ENCODE results near the gene RAN.
"Not testable (repeated sequence)": the region's sequence is repeated elsewhere in the genome, so short reads cannot be mapped to it uniquely, and the experiment has no call there.

RAN gene

DNA sequence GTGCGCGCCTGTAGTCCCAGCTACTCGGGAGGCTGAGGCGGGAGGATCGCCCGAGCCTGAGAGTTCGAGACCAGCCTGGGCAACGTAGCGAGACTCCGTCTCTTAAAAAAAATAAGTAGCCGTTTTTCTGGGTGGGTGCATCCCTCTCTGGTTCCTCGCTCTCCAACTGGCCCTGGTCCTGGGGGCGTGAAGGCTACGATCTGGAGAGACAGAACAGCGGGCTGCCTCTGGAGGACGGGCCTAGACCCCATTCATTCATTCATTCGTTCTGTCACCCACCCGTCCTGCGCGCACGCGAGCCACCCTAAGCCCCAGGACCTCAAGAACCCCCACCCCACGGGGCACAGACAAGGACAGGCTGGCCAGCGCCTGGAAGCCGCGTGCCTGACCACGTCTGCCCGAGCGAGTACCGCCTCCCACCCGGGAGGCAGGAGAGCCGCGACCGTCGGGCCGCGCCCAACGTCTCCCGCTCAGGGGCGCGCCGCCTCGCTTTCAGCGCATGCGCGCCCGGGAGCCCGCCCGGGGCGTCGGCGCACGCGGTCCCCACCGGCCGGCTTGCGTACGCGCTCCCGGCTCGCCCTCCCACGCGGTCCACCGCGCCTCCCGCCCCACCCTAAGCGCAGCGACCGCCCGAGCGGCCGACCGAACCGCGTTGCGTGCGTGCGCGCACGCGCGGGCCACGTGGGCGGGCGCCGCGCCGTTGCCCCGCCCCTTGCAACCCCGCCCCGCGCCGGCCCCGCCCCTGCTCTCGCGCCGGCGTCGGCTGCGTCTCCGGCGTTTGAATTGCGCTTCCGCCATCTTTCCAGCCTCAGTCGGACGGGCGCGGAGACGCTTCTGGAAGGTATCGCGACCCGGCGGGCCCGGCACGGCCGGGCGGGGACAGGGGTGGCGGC lies at the start of gene RAN:
RAN (plus strand) TSS at position 781 of the 893 bp plus-strand sequence. CDS start 528 bp downstream, outside the sequence.
- DNase-seq, result peak; percentile 80

DNA sequence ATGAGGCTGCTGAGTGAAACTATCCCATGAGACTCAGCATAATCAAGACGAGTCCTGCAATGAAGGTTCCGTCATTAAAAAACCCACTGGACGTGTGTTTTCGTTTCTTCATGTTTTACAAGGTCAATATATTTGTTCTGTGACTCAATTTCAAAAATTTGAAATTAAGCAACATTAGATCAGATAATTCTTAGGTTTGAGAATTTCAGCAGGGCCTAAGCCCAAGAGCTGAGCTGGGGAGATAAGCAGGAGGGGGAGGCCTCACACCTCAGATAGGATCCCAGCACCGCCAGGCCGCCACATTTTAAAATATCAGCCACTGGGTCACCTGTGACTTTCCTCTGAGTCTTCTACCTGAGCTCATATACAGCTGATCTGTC lies 46.1 kb upstream of the RAN start:
- DNase-seq, result no peak

DNA sequence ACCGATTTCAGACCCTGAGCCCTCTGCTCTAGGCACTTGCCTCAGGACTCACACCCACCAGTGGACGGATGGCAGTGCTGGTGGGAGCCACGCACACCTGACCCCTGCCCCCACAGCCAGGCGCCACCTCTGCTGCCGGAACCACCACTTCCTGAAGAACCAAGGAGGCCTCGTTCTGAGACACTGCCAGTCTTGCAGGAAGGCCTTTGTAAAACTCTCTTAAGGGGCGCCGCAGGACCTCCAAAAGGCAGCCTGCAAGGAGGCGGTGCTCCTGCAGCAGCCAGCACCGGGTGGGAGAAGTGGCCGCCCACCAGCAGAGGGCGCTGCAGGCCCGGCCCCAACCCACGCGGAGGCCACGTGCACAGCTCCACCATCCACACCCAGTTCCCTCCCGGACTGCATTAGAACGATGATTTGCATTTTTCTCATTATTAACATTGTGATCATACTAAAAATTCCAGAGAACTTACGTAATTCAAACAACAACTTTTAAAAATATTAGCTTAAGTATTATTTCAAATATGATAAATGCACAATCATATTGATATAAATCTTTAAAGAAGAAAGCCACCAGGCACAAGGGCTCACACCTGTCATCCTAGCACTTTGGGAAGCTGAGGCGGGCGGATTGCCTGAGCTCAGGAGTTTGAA lies 45.6 kb upstream of the RAN start:
- DNase-seq, result no peak

DNA sequence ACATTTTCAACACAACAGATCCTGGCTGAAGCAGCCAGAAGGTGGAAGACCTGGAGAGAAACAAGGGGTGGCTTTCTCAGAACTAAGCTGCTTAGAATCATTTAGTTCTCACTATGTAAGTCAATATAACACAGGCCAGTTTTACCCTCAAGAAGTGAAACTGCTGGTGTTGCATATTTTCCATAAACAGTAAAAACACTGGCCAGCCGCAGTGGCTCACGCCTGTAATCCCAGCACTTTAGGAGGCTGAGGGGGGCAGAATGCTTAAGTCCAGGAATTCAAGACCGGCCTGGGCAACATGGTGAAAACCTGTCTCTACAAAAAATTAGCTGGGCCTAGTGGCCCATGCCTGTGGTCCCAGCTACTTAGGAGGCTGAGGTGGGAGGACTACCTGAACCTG lies 44.4 kb upstream of the RAN start:
- DNase-seq, result no peak

DNA sequence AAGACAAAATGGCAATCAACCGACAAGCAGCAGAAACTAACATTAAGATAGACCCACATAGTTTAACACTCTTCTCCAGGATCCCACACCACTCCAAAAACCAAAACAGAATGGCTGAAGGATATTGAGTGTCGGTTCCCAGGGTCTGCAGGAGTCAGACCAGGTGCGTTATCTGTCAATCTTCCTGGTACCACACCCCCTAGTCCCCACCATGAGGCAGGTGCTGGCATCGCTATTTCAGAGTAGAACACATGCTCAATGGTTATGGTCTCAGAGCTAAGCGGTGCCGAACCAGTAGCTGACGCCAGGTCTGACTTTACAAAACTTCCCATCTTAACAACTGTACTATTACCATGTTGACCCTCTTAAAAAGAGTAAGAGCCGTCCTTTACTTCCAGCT lies 43.0 kb upstream of the RAN start:
- DNase-seq, result peak; percentile 44

DNA sequence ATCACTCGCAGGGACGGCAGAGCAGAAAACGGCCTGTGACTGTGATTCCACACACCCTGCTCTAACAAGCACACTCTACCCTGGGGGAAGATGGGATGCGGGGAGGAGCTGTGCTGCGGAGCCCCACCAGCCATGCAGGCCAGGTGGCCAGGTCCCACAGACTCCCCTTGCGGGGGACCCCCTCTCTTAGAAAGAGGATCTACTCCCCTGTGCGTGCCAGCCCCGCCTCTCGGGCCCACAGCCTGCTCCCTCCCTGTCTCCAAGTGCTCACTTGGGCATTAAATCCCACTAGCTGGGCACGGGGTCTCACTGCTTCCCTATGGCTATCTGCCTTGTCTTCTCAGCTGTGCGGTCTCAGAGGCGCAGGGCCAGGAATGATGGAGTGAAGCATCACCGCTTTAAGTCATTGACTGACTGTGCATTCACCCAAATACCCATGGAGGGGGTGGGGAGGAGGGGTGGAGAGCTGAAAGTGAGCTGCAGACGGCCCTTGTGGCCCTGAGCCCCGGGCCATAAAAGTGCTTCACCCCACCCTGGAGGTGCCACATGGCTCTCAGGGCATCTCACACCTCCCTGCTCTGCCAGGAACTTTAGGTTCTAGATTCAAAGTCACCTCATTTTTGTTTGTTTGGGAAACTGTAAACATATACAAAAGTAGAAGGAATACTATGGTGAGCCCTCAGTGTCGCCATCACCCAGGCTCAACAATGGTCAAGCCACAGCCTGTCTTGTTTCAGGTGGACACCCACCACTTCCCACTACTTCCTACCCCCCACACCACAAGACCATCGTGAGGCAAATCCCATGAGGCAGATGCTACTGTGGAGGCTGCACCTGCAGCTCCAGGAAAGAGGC lies 42.2 kb upstream of the RAN start:
- DNase-seq, result no peak

DNA sequence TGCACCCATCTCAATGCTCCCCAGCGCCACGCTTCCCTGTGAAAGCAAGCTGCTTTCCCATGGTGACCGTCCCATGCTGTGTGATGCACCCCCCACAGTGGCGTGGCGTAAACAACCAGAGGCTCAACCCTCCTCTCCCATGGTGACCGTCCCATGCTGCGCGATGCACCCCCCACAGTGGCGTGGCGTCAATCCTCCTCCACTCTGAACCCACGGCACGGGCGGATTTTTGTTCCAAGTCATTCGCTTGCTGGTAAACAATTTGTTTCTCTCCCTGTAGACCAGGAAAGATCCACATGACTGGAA lies 41.7 kb upstream of the RAN start:
- DNase-seq, result no peak

DNA sequence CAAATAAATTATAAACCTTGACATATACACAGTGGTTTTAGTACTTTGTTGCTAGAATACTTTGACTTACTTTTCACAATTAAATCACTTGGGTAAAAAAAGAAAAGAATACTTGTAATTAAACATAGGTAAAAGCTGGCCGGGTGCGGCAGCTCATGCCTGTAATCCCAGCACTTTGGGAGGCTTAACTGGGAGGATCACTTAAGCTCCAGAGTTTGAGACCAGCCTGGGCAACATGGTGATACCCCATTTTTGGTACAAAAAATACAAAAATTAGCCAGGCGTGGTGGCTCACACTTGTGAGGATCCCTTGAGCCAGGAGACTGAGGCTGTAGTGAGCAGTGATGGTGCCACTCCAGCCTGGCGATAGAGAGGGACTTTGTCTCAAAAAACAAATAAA lies 40.6 kb upstream of the RAN start:
- no peak for DNase-seq

DNA sequence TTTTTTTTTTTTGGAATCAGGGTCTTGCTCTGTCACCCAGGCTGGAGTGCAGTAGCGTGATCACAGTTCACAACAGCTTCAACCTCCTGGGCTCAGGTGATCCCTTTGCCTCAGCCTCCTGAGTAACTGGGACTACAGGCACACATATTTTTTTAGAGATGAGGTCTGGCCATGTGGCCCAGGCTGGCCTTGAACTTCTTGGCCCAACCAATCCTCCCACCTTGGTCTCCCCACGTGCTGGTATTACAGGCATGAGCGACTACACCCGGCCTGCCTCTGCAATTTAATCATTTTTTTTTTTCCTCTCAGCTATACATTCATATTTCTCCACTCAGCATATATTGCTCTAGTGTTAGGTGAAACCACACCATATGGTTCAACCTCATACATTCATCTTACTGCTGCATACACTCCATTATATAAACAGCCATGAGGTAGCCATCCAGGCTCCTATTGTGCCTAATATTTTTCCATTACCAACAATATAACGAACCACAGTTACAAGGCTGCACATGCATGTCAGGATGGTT lies 39.9 kb upstream of the RAN start:
- DNase-seq, result peak; percentile 87

DNA sequence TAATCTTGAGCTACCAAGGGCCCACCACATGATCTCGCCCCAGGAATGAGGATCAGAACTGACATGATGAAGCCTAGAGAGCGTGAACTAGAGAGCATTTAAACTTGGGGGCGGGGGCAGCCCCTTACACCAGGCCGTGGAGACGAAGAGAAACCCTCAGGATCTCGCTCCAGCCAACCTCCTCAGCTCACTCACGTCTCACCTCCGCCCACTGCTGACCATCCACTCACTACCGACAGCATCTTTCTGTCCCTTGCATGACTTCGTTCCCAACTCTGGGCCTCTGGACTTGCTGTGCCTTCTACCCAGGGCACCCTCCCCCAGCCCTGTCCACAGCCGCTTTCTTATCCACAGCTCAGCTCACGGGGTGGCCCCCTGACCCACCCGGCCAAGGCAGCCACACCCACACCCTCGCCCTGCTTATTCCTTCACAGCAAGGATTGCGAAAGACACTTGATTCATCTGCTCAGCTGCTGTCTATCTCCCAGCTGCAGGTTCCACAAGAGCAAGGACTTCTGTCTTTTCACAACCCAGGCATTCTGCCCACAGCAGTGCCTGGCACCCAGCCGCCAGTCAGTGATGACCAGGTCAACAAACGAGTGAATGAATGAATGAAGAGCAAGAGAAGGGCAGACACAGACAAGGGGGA lies 39.2 kb upstream of the RAN start:
- peak; percentile 14 for DNase-seq

DNA sequence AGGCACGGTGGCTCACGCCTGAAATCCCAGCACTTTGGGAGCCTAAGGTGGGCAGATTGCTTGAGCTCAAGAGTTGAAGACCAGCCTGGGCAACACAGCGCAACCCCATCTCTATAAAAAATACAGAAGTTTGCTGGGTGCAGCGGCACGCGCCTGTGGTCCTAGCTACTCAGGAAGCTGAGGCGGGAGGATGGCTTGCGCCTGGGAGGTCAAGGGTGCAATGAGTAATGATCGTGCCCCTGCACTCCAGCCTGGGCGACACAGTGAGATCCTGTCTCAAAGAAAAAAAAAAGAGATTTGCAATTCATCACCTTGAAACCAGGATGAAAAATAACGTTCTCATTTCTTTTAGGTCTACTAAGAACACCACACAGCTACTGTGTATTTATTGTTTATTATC lies 36.9 kb upstream of the RAN start:
- no peak for DNase-seq

DNA sequence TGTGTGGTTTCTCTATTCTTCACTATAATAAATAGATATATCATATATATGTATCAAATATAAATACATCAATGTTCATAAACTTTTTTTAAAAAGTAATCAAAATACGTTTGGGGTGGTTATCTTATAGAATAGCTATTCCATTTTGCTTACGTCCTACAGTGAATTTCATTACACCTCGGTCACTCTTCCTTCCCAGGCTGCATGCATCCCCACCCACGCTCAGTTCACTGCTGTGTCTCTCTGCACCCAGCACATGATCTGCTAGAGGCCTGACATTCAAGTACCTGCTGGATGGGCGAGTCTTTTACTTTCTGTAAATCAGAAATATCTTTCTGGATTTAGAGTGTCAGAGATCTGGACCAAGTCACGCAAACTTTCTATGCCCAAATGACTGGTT lies 36.4 kb upstream of the RAN start:
- no peak for DNase-seq

DNA sequence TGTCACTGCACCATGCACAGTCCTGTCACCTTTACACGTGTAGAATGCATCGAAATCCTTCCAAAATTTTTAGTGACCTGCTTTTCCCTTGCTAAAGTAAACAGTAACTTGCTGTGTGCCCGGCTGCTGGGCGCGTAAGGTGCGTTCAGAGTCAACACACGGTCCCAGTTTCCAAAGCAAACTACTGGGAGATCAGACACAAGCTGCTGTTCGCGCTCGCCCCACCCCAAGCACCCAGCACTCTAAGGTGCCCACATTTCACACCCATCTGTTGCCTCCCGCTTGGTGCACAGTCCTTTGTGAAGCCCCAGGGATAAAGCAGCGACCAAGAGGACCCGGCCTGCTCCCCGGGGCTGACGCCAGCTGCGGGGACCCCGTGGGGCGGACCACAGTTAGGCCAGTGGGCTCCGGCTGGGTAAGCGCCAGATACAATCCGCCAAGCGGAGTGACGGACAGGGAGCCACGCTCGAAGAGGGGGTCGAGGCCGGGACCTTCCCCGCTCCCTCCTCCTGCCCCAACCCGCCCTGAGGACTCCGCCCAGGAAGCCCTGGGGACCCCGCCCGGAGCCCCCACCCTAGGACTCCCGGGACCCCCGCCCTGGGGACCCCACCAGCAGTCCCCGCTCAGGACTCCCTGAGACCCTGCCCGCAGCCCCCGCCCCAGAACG lies 33.4 kb upstream of the RAN start:
- DNase-seq, result peak; percentile 70

DNA sequence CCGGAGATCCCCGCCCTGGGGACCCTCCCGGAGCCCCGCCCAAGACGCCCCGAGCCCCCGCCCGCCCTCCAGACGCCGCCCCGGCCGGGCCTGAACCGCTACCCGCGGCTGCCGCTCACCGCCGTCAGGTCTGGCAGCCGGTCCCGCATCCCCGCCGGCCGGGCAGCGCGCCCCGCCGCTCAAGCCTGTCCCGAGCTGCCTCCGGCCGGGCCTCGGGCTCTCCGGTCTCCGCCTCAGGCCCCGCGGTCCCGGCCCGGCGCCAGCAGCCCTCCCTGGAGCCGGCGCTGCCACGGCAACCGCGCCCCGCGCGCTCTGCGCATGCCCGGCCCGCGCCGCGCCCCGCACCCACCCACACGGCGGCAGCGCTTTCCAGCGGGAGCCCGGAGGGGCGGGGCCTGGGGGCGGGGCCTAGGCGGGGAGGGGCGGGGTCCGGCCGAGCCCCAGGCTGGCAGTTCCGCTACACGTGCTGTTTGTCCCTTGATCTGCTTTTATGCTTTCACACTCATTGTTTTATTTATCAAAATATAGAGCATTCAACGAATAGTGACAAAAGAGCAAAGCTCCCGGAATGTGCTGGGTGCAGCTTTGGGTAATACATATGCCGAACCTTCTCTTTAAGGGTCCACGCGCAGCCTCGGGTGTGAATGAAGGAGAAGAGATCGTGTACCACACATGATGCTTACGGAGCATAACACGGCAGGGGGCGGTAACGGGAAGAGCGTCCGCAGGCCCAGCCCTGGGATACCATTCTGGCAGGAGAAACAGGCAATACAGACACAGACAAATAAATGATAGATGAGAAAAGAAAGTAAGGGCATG lies 32.7 kb upstream of the RAN start, which contains the start of gene STX2:
STX2 (minus strand) TSS at position 300 of the 819 bp plus-strand sequence; CDS start at position 149, 151 bp downstream.
- peak; percentile 81 for DNase-seq

DNA sequence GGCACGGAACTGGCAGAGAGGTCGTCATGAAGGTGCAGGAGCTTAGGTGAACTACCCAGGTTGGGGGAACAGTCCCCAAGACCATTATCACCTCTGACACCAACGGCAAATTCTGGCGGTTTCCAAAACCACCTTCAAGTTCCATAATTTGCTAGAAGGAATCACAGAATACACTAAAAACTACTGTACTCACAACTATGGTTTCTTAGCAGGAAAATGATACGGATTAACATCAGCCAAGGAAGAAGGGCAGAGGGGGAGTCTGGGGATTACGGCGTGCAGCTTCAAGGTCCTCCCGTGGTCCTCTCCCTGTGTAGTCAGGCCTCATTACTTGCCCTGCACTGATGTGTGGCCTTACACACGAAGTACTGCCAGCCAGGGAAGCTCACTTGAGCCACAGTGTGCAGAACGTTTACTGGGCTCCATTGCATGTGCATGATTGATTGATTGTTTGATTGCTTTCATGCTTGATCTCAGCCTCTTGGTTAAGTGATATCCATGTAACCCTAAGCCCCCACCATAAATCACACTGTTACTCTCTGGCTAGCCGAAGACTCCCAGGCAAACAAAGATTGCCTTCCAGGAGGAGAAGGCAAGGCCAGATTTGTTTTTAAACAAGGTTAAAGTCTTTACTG lies 32.0 kb upstream of the RAN start:
- DNase-seq, result no peak

DNA sequence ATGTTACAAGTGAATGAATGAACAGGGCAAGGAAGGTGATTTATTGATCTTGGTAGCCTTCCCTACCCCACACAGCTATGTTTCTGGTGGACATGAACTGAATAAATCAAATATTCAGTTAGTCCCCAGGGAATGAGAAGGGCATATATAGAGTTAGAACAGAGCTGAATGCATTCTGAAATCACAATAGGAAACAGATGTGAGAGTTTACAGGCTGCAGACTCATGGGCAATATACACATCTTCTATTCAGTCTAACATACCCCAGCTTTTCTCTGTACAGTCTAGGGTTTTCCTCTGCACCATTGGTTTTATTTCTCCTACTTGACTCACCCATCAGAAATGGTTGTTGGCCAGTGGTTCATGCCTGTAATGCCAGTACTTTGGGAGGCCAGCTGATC lies 25.5 kb upstream of the RAN start:
- no peak for DNase-seq

DNA sequence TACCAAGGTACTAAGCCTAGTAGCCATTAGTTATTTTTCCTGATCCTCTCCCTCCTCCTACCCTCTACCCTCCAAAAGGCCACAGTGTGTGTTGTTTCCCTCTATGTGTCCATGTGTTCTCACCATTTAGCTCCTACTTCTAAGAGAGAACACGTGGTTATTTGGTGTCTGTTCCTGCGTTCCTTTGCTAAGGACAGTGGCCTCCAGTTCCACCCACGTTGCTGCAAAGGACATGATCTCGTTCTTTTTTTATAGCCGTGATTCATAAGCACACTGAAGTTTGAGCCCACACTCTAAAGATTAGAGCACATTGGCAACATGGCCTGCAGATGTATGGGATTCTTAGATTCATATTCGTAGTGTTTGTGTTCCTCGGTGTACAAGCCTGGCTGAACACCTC lies 24.8 kb upstream of the RAN start:
- no peak for DNase-seq

DNA sequence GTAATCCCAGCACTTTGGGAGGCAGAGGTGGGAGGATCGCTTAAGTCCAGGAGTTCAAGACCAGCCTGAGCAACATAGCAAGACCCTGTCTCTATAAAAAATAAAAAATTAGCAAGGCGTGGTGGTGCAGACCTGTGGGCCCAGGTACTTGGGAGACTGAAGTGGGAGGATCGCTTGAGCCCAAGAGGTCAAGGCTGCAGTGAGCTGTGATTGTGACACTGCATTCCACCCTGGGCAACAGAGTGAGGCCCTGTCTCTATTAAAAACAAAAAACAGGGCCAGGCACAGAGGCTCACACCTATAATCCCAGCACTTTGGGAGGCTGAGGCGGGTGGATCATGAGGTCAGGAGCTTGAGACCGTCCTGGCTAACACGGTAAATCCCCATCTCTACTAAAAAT lies 23.8 kb upstream of the RAN start:
- DNase-seq, result not testable (repeated sequence)

DNA sequence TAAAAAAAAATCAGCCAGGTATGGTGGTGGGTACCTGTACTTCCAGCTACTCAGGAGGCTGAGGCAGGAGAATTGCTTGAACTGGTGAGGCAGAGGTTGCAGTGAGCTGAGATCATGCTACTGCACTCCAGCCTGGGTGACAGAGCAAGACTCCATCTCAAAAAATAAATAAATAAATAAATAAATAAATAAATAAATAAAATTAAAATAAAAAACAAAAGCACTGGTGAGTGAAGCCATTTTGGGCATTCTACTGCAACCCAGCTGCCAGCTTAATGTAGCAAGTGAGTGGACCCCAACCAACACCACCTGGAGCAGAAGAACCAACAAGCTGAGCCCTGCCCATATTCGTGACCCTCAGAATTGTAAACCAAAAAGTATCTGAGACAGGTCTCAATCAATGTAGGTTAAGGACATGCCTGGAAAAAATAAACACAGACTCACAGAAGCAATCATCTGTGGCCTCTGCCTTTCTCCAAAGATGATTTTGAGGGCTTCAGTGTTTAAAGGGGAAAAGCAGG lies 23.0 kb upstream of the RAN start:
- not testable (repeated sequence) for DNase-seq

Measured in NCI-H2171 treated with DMSO at 0.1 percent for 48 hours (cell line).